ENCODE data around the gene JTB. TPM values are rescaled to one million over a fixed set of nuclear protein-coding genes. Genes with fewer than 3 reads are reported as not detected.

Gene JTB
- total RNA-seq, 1 experiment from 2014 or later = 142 TPM

- Histone ChIP-seq H3K36me3 (ENCODE audit: insufficient read depth, low read length, poor library complexity, severe bottlenecking) (peaks cover 20% of the 10 kb centered on the region), H3K4me3 (ENCODE audit: low read depth, low read length, poor library complexity, severe bottlenecking) (no peak overlapping the region), H3K9me3 (ENCODE audit: low read depth, low read length, poor library complexity, severe bottlenecking) (no peaks in the 10 kb centered on the region), H3K27ac (ENCODE audit: low read depth, low read length, poor library complexity, severe bottlenecking) (no peak overlapping the region), H3K27me3 (replicated peaks; ENCODE audit: insufficient read depth, low read depth, low read length, poor library complexity) (no peaks in the 10 kb centered on the region), H3K4me1 (ENCODE audit: insufficient read depth, low read length, poor library complexity, severe bottlenecking) (no peaks in the 10 kb centered on the region)
- no TSS peak for BruUV-seq (replicated peaks)
- intact Hi-C loops (cut with micrococcal nuclease; ENCODE audit: unreplicated experiment) = no loop called here
- TF ChIP-seq, protein P1, sequence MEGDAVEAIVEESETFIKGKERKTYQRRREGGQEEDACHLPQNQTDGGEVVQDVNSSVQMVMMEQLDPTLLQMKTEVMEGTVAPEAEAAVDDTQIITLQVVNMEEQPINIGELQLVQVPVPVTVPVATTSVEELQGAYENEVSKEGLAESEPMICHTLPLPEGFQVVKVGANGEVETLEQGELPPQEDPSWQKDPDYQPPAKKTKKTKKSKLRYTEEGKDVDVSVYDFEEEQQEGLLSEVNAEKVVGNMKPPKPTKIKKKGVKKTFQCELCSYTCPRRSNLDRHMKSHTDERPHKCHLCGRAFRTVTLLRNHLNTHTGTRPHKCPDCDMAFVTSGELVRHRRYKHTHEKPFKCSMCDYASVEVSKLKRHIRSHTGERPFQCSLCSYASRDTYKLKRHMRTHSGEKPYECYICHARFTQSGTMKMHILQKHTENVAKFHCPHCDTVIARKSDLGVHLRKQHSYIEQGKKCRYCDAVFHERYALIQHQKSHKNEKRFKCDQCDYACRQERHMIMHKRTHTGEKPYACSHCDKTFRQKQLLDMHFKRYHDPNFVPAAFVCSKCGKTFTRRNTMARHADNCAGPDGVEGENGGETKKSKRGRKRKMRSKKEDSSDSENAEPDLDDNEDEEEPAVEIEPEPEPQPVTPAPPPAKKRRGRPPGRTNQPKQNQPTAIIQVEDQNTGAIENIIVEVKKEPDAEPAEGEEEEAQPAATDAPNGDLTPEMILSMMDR (conservative IDR thresholded peaks at IDR 0.05; ENCODE audit: low read depth, low read length) = no peak
- no peak for TF ChIP-seq EZH2 (IDR thresholded peaks at IDR 0.05; ENCODE audit: borderline replicate concordance, low read depth, low read length, poor library complexity, severe bottlenecking)
- ChIA-PET CTCF (no interaction called here), POLR2A (ENCODE audit: low non-redundant PET) (no interaction called here)
- no peak for DNase-seq (ENCODE audit: low spot score)
These were observed 38.5 kb downstream of the JTB start for GRCh38 chr1:153938996-153939395.

DNA sequence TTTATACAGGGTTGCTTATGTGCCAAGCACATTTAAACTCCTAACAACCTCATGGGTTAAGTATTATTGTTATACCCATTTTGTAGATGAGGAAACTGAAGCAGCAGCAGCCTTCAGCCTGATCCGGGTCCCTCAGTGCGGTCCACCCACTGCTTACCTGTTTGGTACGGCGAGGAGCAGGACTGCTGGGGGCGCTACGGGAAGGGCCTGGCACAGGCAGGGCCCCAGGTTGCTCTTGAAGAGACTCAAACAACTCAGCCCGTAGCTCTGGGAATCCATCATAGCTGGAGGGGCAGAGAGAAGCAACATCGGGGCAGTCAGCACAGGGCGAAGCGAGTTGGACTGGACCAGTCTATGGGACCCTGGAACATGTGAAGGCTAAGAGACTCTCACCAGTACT, 40.1 kb downstream of the JTB start:
- POLR2A ChIA-PET (ENCODE audit: low non-redundant PET) = no interaction called here

GRCh38 chr1:153936011-153936802, 41.3 kb downstream of the JTB start:
- BruUV-seq (replicated peaks) = no TSS peak
- H3K4me3 ChIP-seq (ENCODE audit: low read depth, low read length, poor library complexity, severe bottlenecking) = no peak overlapping the region
- no peaks in the 10 kb centered on the region for H3K4me1 ChIP-seq (ENCODE audit: insufficient read depth, low read length, poor library complexity, severe bottlenecking)
- ChIA-PET POLR2A (ENCODE audit: low non-redundant PET) (no interaction called here), CTCF (no interaction called here)
- H3K9me3 ChIP-seq (ENCODE audit: low read depth, low read length, poor library complexity, severe bottlenecking) = no peaks in the 10 kb centered on the region
- intact Hi-C loops (cut with micrococcal nuclease; ENCODE audit: unreplicated experiment) = no loop called here
- no peaks in the 10 kb centered on the region for H3K27me3 ChIP-seq (replicated peaks; ENCODE audit: insufficient read depth, low read depth, low read length, poor library complexity)
- no peak for DNase-seq (ENCODE audit: low spot score)
- TF ChIP-seq EZH2 (IDR thresholded peaks at IDR 0.05; ENCODE audit: borderline replicate concordance, low read depth, low read length, poor library complexity, severe bottlenecking) = no peak
- TF ChIP-seq, protein P1 (conservative IDR thresholded peaks at IDR 0.05; ENCODE audit: low read depth, low read length) = no peak
- H3K36me3 ChIP-seq (ENCODE audit: insufficient read depth, low read length, poor library complexity, severe bottlenecking) = peaks cover 19% of the 10 kb centered on the region
- no peak overlapping the region for H3K27ac ChIP-seq (ENCODE audit: low read depth, low read length, poor library complexity, severe bottlenecking)

More for the DNA sequence above, 40.1 kb downstream of the JTB start:
- Histone ChIP-seq H3K4me1 (ENCODE audit: insufficient read depth, low read length, poor library complexity, severe bottlenecking) (no peaks in the 10 kb centered on the region), H3K4me3 (ENCODE audit: low read depth, low read length, poor library complexity, severe bottlenecking) (no peak overlapping the region), H3K36me3 (ENCODE audit: insufficient read depth, low read length, poor library complexity, severe bottlenecking) (peaks cover 18% of the 10 kb centered on the region), H3K27me3 (replicated peaks; ENCODE audit: insufficient read depth, low read depth, low read length, poor library complexity) (no peaks in the 10 kb centered on the region), H3K9me3 (ENCODE audit: low read depth, low read length, poor library complexity, severe bottlenecking) (no peaks in the 10 kb centered on the region), H3K27ac (ENCODE audit: low read depth, low read length, poor library complexity, severe bottlenecking) (no peak overlapping the region)
- intact Hi-C loops (cut with micrococcal nuclease; ENCODE audit: unreplicated experiment) = no loop called here
- no peak for DNase-seq (ENCODE audit: low spot score)
- CTCF ChIA-PET = no interaction called here
- no TSS peak for BruUV-seq (replicated peaks)
- no peak for TF ChIP-seq EZH2 (IDR thresholded peaks at IDR 0.05; ENCODE audit: borderline replicate concordance, low read depth, low read length, poor library complexity, severe bottlenecking)
- TF ChIP-seq, protein P1 (conservative IDR thresholded peaks at IDR 0.05; ENCODE audit: low read depth, low read length) = no peak

All from A673 (cell line).